ENCODE measurements around the gene HECW1.

- no peak for TF ChIP-seq CTCF (IDR thresholded peaks at IDR 0.05)
- TF ChIP-seq POLR2A (IDR thresholded peaks at IDR 0.05), result no peak
Observed at GRCh38 chr7:43092819-43093218, 19.6 kb upstream of the HECW1 start.

Data from lower leg skin (tissue), 3 donors.